Urothelium cell line (cell line): ENCODE data around the gene GNGT2.
"Not testable (repeated sequence)": the region's sequence is repeated elsewhere in the genome, so short reads cannot be mapped to it uniquely, and the experiment has no call there.

ENCODE experiments used
- DNase-seq: peaks from one replicate; pipeline ENCODE4 v3.0.0; 2011; ENCODE audit warnings: low spot score, mixed read lengths
- FAIRE-seq: peaks from 2 replicates; lab custom pipeline; 2011; peaks lifted over from hg19 to GRCh38; lab: Jason Lieb, UNC

The GNGT2 gene

DNA sequence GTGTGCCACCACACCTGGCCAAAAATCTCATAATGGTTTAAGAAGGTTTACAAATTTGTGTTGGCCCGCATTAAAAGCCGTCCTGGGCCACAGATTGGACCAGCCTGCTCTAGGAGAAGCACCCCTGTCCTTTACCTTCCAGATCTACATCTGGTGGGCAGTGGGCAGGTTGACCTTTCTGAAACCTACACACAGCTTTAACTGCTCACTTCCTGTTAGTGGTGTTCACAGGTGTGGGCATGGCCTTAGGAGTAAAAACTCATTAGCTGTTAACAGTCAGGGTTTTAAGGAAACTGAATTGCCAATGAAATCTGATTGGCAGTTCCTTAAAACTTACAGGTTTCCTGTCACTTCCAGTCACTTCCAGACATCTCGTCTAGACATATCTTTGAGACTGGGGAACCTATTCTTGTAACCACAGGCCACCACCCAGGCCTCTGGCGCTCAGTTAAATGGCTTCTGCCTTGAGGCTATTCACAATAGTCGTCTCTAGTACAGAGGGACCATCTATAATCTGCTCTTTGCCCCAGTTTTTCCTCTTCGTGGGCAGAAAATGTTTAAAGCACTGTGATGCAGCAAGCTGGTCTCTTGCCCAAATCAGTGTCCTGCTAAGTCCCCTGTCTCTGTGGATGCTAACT, 29.3 kb downstream of the GNGT2 start:
- no peak for FAIRE-seq

DNA sequence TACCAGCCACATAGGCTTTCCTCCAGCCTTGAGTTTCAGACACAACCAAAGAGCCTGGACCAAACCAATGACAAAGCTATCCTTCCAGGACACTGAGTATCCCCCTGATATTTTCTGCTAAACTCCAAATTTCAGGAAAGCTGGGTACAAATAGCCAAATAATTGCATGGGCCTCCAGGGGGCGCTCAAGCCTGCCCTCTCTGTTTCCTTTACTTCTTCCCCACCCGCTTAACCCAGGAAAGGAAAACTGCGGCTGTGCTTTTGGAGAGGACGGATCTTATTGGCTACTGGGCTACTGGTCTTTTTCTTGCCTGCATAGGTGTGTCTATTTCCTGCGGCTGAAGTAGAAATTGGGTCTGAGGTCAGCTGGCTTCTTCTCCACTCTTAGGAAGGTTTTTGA, 30.1 kb downstream of the GNGT2 start:
- DNase-seq (peak; percentile 72), FAIRE-seq (no peak)

More for the DNA sequence above, 29.3 kb downstream of the GNGT2 start:
- DNase-seq = no peak

DNA sequence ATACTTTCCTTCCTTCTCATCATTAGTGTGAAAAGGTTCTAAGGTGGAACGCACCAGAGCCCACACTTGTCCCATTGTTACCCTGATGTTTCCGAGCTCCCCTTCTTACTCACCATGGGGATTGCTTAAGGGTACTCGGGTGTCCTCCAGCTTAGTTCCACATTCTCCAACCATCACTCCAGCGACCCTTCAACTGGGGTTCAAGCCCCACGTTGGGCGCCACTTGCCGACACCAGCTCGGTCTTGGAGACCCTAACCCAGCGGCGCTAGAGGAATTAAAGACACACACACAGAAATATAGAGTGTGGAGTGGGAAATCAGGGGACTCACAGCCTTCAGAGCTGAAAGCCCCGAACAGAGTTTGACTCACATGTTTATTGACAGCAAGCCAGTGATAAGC, 34.4 kb downstream of the GNGT2 start:
- FAIRE-seq, DNase-seq: not testable (repeated sequence)

DNA sequence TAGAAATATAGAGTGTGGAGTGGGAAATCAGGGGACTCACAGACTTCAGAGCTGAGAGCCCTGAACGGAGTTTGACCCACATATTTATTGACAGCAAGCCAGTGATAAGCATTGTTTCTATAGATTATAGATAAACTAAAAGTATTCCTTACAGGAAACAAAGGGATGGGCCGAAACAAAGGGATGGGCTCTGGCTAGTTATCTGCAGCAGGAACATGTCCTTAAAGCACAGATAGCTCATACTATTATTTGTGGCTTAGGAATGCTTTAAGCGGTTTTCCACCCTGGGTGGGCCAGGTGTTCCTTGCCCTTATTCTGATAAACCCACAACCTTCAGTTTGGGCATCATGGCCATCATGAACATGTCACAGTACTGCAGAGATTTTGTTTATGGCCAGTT, 39.7 kb downstream of the GNGT2 start:
- FAIRE-seq, DNase-seq: not testable (repeated sequence)

DNA sequence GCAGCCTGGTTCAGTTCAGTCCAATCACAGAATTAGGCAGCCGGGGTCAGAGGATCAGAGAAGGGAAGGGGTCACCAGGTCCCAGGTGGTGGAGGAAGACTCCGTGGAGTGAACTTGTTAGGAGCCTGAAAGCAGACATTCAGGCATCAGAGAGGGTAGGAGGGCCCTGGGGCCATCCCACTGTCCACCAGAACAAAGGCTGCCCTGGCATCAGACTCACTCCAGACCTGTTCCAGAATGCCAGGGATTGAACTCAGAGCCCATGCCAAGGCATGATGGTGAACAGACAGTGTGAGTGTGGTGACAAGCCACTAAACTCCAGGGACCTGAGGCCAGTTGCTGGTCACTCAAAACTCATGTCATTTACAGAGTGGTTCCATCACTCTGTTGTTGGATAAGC, 40.2 kb downstream of the GNGT2 start:
- no peak for DNase-seq
- no peak for FAIRE-seq

DNA sequence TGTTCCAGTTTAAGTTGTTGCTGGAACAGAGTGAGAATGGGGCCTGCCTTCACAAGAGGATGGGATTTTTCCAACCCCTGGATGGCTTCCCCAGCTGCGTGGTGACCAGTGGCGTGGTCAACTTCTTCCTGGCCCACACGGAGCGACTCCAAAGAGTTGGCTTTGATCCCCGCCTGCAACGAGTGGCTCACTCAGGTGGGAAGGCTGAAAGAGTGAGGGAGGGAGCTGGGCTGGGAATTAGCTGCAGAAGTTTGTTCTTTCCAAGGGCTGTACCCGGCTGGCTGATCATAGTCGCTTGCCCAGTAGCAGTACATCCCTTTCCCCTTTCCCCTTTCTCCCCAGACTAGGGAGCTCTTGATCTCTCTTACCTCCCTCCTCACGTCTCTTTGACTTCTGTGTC, 41.7 kb downstream of the GNGT2 start:
- DNase-seq = no peak
- no peak for FAIRE-seq

DNA sequence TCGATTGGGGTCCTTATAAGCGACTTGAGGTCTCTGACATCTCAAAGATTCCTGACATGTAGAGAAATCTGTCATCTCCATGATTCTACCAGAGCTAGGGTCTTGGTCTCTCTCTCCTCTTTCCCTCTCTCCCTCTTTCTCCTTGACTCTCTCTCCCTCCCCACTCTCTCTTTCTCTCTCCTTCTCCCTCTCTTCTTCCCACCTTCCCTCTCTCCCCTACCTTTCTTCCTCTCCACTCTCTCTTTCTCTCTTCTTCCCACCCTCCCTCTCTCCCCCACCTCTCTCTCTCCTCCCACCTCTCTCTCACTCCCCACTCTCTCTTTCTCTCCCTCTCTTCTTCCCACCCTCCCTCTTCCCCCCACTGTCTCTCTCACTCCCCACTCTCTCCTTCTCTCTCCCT, 45.2 kb downstream of the GNGT2 start:
- FAIRE-seq (no peak), DNase-seq (no peak)

DNA sequence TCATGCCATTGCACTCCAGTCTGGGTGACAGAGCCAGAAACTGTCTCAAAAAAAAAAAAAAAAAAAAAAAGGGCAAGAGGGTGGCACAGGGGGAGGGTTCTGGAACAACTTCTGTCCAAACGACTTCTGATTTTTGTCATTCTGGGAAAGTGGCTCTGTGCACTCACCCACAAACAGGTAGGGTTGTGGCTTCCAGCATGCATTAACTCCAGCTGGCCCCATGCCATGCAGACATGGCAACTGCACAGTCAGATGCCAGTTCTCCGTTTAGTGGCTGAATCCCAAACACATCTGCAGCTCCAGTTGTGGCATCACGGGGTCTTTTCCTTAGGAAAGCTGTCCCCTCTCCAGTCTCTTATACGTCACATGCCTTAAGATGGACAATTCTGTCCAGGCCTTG, 47.5 kb downstream of the GNGT2 start:
- FAIRE-seq = no peak
- no peak for DNase-seq

DNA sequence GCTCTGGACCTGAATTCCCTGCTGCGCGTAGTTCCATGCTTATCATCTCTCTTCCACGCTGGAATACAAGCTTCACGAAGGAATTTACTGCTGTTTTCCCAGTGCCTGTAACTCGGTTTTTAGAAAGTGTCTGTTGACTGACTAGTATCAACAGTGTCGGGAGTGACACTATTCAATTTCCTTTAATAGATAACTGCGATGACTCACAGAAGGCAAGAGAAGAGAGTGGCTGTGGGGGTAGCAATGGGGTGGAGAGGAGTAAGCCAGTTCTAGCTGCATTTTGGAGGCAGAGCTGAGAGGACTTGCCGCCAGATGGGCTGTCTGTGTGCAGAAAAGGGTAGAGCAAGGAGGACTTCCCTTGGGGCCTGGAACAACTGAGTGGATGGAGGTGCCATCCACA, 52.6 kb downstream of the GNGT2 start:
- FAIRE-seq = no peak
- DNase-seq = peak; percentile 46

DNA sequence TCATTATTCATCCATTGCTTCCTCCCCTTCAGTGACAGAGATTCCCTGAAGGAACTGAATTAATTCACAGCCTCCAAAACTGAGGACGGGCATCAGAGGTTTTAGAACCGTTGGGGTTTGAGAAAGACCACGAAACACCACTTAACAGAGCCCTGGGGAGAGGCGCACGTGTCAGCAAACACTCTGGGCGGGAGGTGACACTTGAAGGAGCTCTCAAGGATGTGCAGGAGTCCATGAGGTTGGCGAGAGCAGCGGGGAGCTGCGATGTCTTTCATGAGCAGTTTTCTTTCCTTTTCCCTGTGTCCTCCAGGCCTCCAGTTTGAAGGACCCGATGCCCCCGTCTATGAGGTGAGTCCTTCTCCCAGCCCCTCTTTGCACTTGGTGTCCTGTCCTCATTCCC, 54.1 kb downstream of the GNGT2 start:
- DNase-seq (no peak), FAIRE-seq (no peak)
